ENCODE measurements around the gene STIMATE. TPM values are rescaled to one million over a fixed set of nuclear protein-coding genes. Genes with fewer than 3 reads are reported as not detected.
A peak's percentile ranks its signal among the peaks of the same experiment; 100 is the strongest.

STIMATE gene
- total RNA-seq, 1 experiment from 2014 or later, result 13.5 TPM

- H3K4me1 Mint-ChIP-seq (ENCODE audit: low read depth, unreplicated experiment), result peaks cover 20% of the 10 kb centered on the region
- no peak overlapping the region for H3K4me3 Mint-ChIP-seq (ENCODE audit: unreplicated experiment)
- no peaks in the 10 kb centered on the region for H3K36me3 Mint-ChIP-seq (ENCODE audit: insufficient read depth, unreplicated experiment)
- no peak for TF ChIP-seq CTCF (IDR thresholded peaks at IDR 0.05; ENCODE audit: insufficient read depth in 1 of 2, low read depth in 1 of 2, low read length in 1 of 2, severe bottlenecking in 1 of 2, unreplicated experiment in 1 of 2)
- H3K27ac Mint-ChIP-seq (ENCODE audit: unreplicated experiment), result no peak overlapping the region
- BruUV-seq (replicated peaks), result no TSS peak
- no peaks in the 10 kb centered on the region for H3K27me3 Mint-ChIP-seq (ENCODE audit: insufficient read depth, unreplicated experiment)
- Histone ChIP-seq H3K4me3 (ENCODE audit: low read depth, low read length) (no peak overlapping the region), H3K36me3 (ENCODE audit: control insufficient read depth, insufficient read depth, low read length) (no peaks in the 10 kb centered on the region), H3K27me3 (replicated peaks; ENCODE audit: control insufficient read depth, insufficient read depth, low read length) (no peaks in the 10 kb centered on the region), H3K9me3 (no peaks in the 10 kb centered on the region), H3K4me1 (peaks cover 12% of the 10 kb centered on the region)
- CTCF ChIA-PET, result no interaction called here
- intact Hi-C loops (cut with micrococcal nuclease; ENCODE audit: unreplicated experiment), result no loop called here
- H3K9me3 Mint-ChIP-seq (ENCODE audit: unreplicated experiment), result no peaks in the 10 kb centered on the region
- POLR2A ChIA-PET, result no interaction called here
- DNase-seq, result no peak
Measured at GRCh38 chr3:52874160-52874701, 23.1 kb downstream of the STIMATE start.

- H3K9me3 Mint-ChIP-seq (ENCODE audit: unreplicated experiment), result no peaks in the 10 kb centered on the region
- no peaks in the 10 kb centered on the region for H3K27me3 Mint-ChIP-seq (ENCODE audit: insufficient read depth, unreplicated experiment)
- TF ChIP-seq CTCF (IDR thresholded peaks at IDR 0.05; ENCODE audit: insufficient read depth in 1 of 2, low read depth in 1 of 2, low read length in 1 of 2, severe bottlenecking in 1 of 2, unreplicated experiment in 1 of 2), result no peak
- ChIA-PET CTCF (interaction anchor here (0.6 kb wide), 1 partner anchor 160 kb away, joined by 5 read pairs; no protein-coding TSS in a partner anchor), POLR2A (no interaction called here)
- Histone ChIP-seq H3K4me3 (ENCODE audit: low read depth, low read length) (no peak overlapping the region), H3K36me3 (ENCODE audit: control insufficient read depth, insufficient read depth, low read length) (no peaks in the 10 kb centered on the region), H3K9me3 (no peaks in the 10 kb centered on the region), H3K4me1 (peaks cover 12% of the 10 kb centered on the region), H3K27me3 (replicated peaks; ENCODE audit: control insufficient read depth, insufficient read depth, low read length) (no peaks in the 10 kb centered on the region)
- DNase-seq, result no peak
- H3K4me1 Mint-ChIP-seq (ENCODE audit: low read depth, unreplicated experiment), result peaks cover 20% of the 10 kb centered on the region
- H3K36me3 Mint-ChIP-seq (ENCODE audit: insufficient read depth, unreplicated experiment), result no peaks in the 10 kb centered on the region
- intact Hi-C loops (cut with micrococcal nuclease; ENCODE audit: unreplicated experiment), result no loop called here
- no peak overlapping the region for H3K27ac Mint-ChIP-seq (ENCODE audit: unreplicated experiment)
- H3K4me3 Mint-ChIP-seq (ENCODE audit: unreplicated experiment), result no peak overlapping the region
- no TSS peak for BruUV-seq (replicated peaks)
Measured at GRCh38 chr3:52873433-52874159, 23.8 kb downstream of the STIMATE start.

GRCh38 chr3:52872245-52872644 is 25.1 kb downstream of the STIMATE start:
- H3K4me3 Mint-ChIP-seq (ENCODE audit: unreplicated experiment), result no peak overlapping the region
- intact Hi-C loops (cut with micrococcal nuclease; ENCODE audit: unreplicated experiment), result no loop called here
- H3K4me1 Mint-ChIP-seq (ENCODE audit: low read depth, unreplicated experiment), result peaks cover 20% of the 10 kb centered on the region
- TF ChIP-seq CTCF (IDR thresholded peaks at IDR 0.05; ENCODE audit: insufficient read depth in 1 of 2, low read depth in 1 of 2, low read length in 1 of 2, severe bottlenecking in 1 of 2, unreplicated experiment in 1 of 2), result no peak
- no peak overlapping the region for H3K4me3 ChIP-seq (ENCODE audit: low read depth, low read length)
- no peaks in the 10 kb centered on the region for H3K36me3 ChIP-seq (ENCODE audit: control insufficient read depth, insufficient read depth, low read length)
- H3K27me3 Mint-ChIP-seq (ENCODE audit: insufficient read depth, unreplicated experiment), result no peaks in the 10 kb centered on the region
- ChIA-PET POLR2A (no interaction called here), CTCF (no interaction called here)
- peak overlapping the region; percentile 78 for H3K27ac Mint-ChIP-seq (ENCODE audit: unreplicated experiment)
- DNase-seq, result peak in 1 of 2 experiments; percentile 49
- no peaks in the 10 kb centered on the region for H3K9me3 Mint-ChIP-seq (ENCODE audit: unreplicated experiment)
- BruUV-seq (replicated peaks), result no TSS peak
- no peaks in the 10 kb centered on the region for H3K27me3 ChIP-seq (replicated peaks; ENCODE audit: control insufficient read depth, insufficient read depth, low read length)
- no peaks in the 10 kb centered on the region for H3K36me3 Mint-ChIP-seq (ENCODE audit: insufficient read depth, unreplicated experiment)
- H3K9me3 ChIP-seq, result no peaks in the 10 kb centered on the region
- H3K4me1 ChIP-seq, result peaks cover 12% of the 10 kb centered on the region
